Osteoblast (primary cell): ENCODE results near the gene SMIM5. TPM values are rescaled to one million over a fixed set of nuclear protein-coding genes. Genes with fewer than 3 reads are reported as not detected.
"Not testable (repeated sequence)": the region's sequence is repeated elsewhere in the genome, so short reads cannot be mapped to it uniquely, and the experiment has no call there.

Experiments
- DNase-seq: peaks from one replicate; pipeline ENCODE4 v3.0.0; 2011; ENCODE audit warnings: low spot score, mixed read lengths; ENCODE audit not compliant: insufficient read length; ENCODE audit errors: missing footprints
- H2AFZ ChIP-seq: 2 replicates; pipeline ENCODE4 v1.6.0; 2011; ENCODE audit warnings: mild to moderate bottlenecking, low read length
- H3K27ac ChIP-seq: 2 replicates; pipeline ENCODE4 v1.5.1; 2011; ENCODE audit warnings: mild to moderate bottlenecking, low read depth, low read length, moderate library complexity
- H3K27me3 ChIP-seq: 2 replicates; pipeline ENCODE4 v1.6.0; 2012; ENCODE audit warnings: mild to moderate bottlenecking, control low read depth, inconsistent platforms, low read length, moderate library complexity; ENCODE audit not compliant: insufficient read depth
- H3K36me3 ChIP-seq: 2 replicates; pipeline ENCODE4 v1.5.1; 2011; ENCODE audit warnings: mild to moderate bottlenecking, low read length, control low read depth, moderate library complexity; ENCODE audit not compliant: insufficient read depth
- H3K4me1 ChIP-seq: 2 replicates; pipeline ENCODE4 v1.5.1; 2011; ENCODE audit warnings: mild to moderate bottlenecking, low read length, control low read depth, moderate library complexity; ENCODE audit not compliant: insufficient read depth
- H3K4me2 ChIP-seq: 2 replicates; pipeline ENCODE4 v1.6.0; 2011; ENCODE audit warnings: mild to moderate bottlenecking, low read length; ENCODE audit not compliant: insufficient read depth
- H3K4me3 ChIP-seq: fragments of 200-600 bp; sonication (generic); 3 replicates; pipeline ENCODE4 v1.5.1; 2012; ENCODE audit warnings: mild to moderate bottlenecking, low read length, inconsistent platforms; ENCODE audit not compliant: insufficient read depth
- H3K79me2 ChIP-seq: 2 replicates; pipeline ENCODE4 v1.6.0; 2012; ENCODE audit warnings: mild to moderate bottlenecking, low read length, control low read depth, inconsistent platforms; ENCODE audit not compliant: insufficient read depth
- H3K9me3 ChIP-seq: 2 replicates; pipeline ENCODE4 v1.5.1; 2011; ENCODE audit warnings: low read depth, low read length, control low read depth
- H4K20me1 ChIP-seq: 2 replicates; pipeline ENCODE4 v1.6.0; 2012; ENCODE audit warnings: mild to moderate bottlenecking, low read length, control low read depth; ENCODE audit not compliant: insufficient read depth
- CTCF ChIP-seq: IDR thresholded peaks from 2 replicates; pipeline ENCODE4 v1.5.1; 2011; ENCODE audit warnings: mild to moderate bottlenecking, low read depth, low read length, moderate library complexity; ENCODE audit errors: extremely low read depth
- total RNA-seq: library from RNA; depleted of rRNA; stranded (reverse); fragments of >200 nt; gene quantifications from 2 replicates; pipeline ENCODE4 v1.2.3, GENCODE V29; 2012

Gene SMIM5
- total RNA-seq, 1 donor: not detected

GRCh38 chr17:75637143-75637538 is 3.9 kb downstream of the SMIM5 start:
- Histone ChIP-seq H3K9me3 (no peaks in the 10 kb centered on the region), H3K27ac (no peak overlapping the region), H3K4me2 (no peak overlapping the region), H2AFZ (no peak overlapping the region), H3K36me3 (no peaks in the 10 kb centered on the region), H3K4me1 (peaks cover 14% of the 10 kb centered on the region), H4K20me1 (peaks cover 8% of the 10 kb centered on the region), H3K27me3 (no peaks in the 10 kb centered on the region), H3K79me2 (no peaks in the 10 kb centered on the region), H3K4me3 (no peak overlapping the region)
- TF ChIP-seq CTCF: no peak
- peak; percentile 62 for DNase-seq

- Histone ChIP-seq H3K27me3 (no peaks in the 10 kb centered on the region), H3K9me3 (no peaks in the 10 kb centered on the region), H2AFZ (no peak overlapping the region), H3K4me1 (peaks cover 14% of the 10 kb centered on the region), H4K20me1 (peaks cover 4% of the 10 kb centered on the region), H3K27ac (no peak overlapping the region), H3K36me3 (no peaks in the 10 kb centered on the region), H3K79me2 (no peaks in the 10 kb centered on the region), H3K4me3 (no peak overlapping the region), H3K4me2 (no peak overlapping the region)
- DNase-seq: peak; percentile 89
- no peak for TF ChIP-seq CTCF
Observed at GRCh38 chr17:75637551-75637950, 4.3 kb downstream of the SMIM5 start.

DNA sequence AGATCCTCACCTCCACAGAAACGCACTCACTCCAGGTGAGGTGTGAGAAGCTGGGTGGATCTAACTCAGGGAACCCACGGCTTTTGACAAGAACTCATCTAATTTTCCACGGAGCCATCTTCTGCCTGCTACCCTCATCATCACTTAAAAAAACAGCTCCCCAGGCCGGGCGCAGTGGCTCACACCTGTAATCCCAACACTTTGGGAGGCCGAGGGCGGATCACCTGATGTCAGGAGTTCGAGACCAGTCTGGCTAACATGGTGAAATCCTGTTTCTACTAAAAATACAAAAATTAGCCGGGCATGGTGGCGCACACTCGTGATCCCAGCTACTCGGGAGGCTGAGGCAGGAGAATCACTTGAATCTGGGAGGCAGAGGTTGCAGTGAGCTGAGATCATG is 4.8 kb downstream of the SMIM5 start:
- not testable (repeated sequence) for H3K27ac ChIP-seq, H2AFZ ChIP-seq, H4K20me1 ChIP-seq, H3K4me3 ChIP-seq, H3K36me3 ChIP-seq, H3K4me2 ChIP-seq, H3K9me3 ChIP-seq, H3K79me2 ChIP-seq, H3K27me3 ChIP-seq
- H3K4me1 ChIP-seq: peaks cover 13% of the 10 kb centered on the region
- peak; percentile 38 for DNase-seq

DNA sequence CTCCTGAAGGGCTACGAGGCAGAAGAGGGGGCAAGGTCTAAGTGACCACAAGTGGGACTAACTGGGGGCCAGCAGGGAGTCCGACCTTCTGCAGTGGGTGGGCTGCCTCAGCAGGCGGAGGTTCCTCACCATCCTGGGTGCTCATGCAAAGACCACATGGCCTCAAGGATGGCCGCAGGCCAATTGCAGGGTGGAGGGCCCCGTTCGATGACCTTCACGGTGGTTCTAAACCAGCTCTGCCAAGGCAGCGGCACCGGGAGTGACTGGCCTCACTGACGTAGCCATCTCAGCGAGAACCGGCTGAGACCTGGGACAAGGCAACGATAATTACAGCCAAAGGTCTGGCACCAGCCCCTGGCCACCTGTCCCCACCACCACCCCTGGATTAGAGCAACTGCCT is 5.7 kb downstream of the SMIM5 start:
- no peak overlapping the region for H2AFZ ChIP-seq
- peaks cover 3% of the 10 kb centered on the region for H4K20me1 ChIP-seq
- no peak overlapping the region for H3K4me2 ChIP-seq
- H3K27me3 ChIP-seq: no peaks in the 10 kb centered on the region
- H3K36me3 ChIP-seq: no peaks in the 10 kb centered on the region
- TF ChIP-seq CTCF: no peak
- H3K4me1 ChIP-seq: peaks cover 5% of the 10 kb centered on the region
- DNase-seq: no peak
- H3K27ac ChIP-seq: no peak overlapping the region
- H3K79me2 ChIP-seq: no peaks in the 10 kb centered on the region
- H3K4me3 ChIP-seq: no peak overlapping the region
- no peaks in the 10 kb centered on the region for H3K9me3 ChIP-seq

DNA sequence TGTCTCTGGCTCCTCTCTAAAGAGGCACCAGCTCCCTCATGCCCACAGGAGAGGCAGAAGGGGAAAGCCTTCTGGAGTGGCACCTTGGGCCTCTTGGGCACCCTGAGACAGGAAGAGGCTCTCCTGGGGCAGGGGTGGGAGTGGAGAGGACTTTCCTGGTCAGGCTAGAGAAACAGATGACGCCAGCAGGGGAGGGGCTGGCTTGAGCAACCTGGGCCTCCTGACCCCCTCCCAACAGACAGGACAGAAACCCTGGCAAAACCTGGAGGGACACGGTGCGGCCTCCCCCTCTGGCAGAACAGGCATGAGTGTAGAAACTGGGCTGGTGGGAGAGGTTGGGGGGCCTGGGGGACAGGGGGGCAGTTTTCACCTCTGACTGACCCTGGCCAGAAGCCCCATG is 6.1 kb downstream of the SMIM5 start:
- H3K9me3 ChIP-seq: no peaks in the 10 kb centered on the region
- TF ChIP-seq CTCF: no peak

More for the DNA sequence above, 6.1 kb downstream of the SMIM5 start:
- no peak overlapping the region for H3K4me3 ChIP-seq
- no peaks in the 10 kb centered on the region for H3K79me2 ChIP-seq
- H3K4me2 ChIP-seq: no peak overlapping the region
- no peak overlapping the region for H2AFZ ChIP-seq
- peak; percentile 73 for DNase-seq
- H3K4me1 ChIP-seq: peaks cover under 1% of the 10 kb centered on the region
- H3K27me3 ChIP-seq: no peaks in the 10 kb centered on the region
- H3K27ac ChIP-seq: no peak overlapping the region
- peaks cover 3% of the 10 kb centered on the region for H4K20me1 ChIP-seq
- H3K36me3 ChIP-seq: no peaks in the 10 kb centered on the region
